AG04450 (cell line): ENCODE data around the gene CEMIP2. TPM values are rescaled to one million over a fixed set of nuclear protein-coding genes. Genes with fewer than 3 reads are reported as not detected.

Experiments used
- CTCF ChIA-PET: fragments of 300-600, 350-600 bp; formaldehyde crosslinking; extraction: SDS; loops from one replicate; lab custom pipeline; 2022; ENCODE audit warnings: antibody characterized with exemption, inconsistent platforms; lab: Charles Lee
- POLR2A ChIA-PET: fragments of 350-600 bp; formaldehyde crosslinking; extraction: SDS; loops from one replicate; lab custom pipeline; 2021; ENCODE audit warnings: antibody characterized with exemption, inconsistent platforms; lab: Yijun Ruan, JAX
- DNase-seq: peaks from one replicate; pipeline ENCODE4 v3.0.0-alpha.2; 2011; ENCODE audit warnings: low read depth, low spot score
- H3K27ac ChIP-seq: one replicate; pipeline ENCODE4 v1.5.1; 2012; ENCODE audit warnings: low read depth, low read length, control low read depth
- H3K27me3 ChIP-seq: one replicate; pipeline ENCODE4 v1.6.0; 2012; ENCODE audit warnings: low read length; ENCODE audit not compliant: control insufficient read depth, insufficient read depth
- H3K4me3 ChIP-seq: 2 replicates; pipeline ENCODE4 v1.5.1; 2011; ENCODE audit warnings: mild to moderate bottlenecking, low read depth, low read length, control low read depth
- H3K9me3 ChIP-seq: 2 replicates; pipeline ENCODE4 v1.5.1; 2012; ENCODE audit warnings: low read length; ENCODE audit not compliant: control insufficient read depth, insufficient read depth
- CTCF ChIP-seq: IDR thresholded peaks from 2 replicates; pipeline ENCODE4 v1.5.1; 2011; ENCODE audit warnings: low read depth, low read length, control low read depth, inconsistent platforms
- polyA plus RNA-seq: library from polyadenylated mRNA; depleted of rRNA; stranded (reverse); fragments of >200 nt; gene quantifications from 2 replicates; pipeline ENCODE4 v1.2.3, GENCODE V29; 2011

The CEMIP2 gene
- polyA plus RNA-seq, 1 experiment, result 54.4 TPM

- TF ChIP-seq CTCF, result no peak
- DNase-seq, result peak; percentile 21
- ChIA-PET POLR2A (interaction anchor here (1.0 to 2.6 kb wide), 3 partner anchors 18 to 1263 kb away, joined by 3 to 7 read pairs (median 3); partner anchors contain the start of gene CEMIP2), CTCF (interaction anchor here (0.8 to 3.5 kb wide), 8 partner anchors 11 to 357 kb away, joined by 3 to 20 read pairs (median 4); no protein-coding TSS in a partner anchor)
- Histone ChIP-seq H3K27me3 (no peaks in the 10 kb centered on the region), H3K27ac (peak overlapping the region; percentile 59), H3K4me3 (no peak overlapping the region), H3K9me3 (no peaks in the 10 kb centered on the region)
Observed at GRCh38 chr9:71681708-71682272, 86.5 kb downstream of the CEMIP2 start.

GRCh38 chr9:71681104-71681707, 87.1 kb downstream of the CEMIP2 start:
- CTCF ChIA-PET, result interaction anchor here (0.8 to 3.5 kb wide), 5 partner anchors 36 to 357 kb away, joined by 3 to 20 read pairs (median 13); no protein-coding TSS in a partner anchor
- Histone ChIP-seq H3K27ac (peak overlapping the region; percentile 68), H3K9me3 (no peaks in the 10 kb centered on the region), H3K4me3 (no peak overlapping the region), H3K27me3 (no peaks in the 10 kb centered on the region)
- POLR2A ChIA-PET, result interaction anchor here (1.0 to 2.6 kb wide), 3 partner anchors 17 to 1262 kb away, joined by 3 to 7 read pairs (median 3); partner anchors contain the start of gene CEMIP2
- DNase-seq, result no peak
- no peak for TF ChIP-seq CTCF

- Histone ChIP-seq H3K27me3 (no peaks in the 10 kb centered on the region), H3K9me3 (no peaks in the 10 kb centered on the region), H3K4me3 (no peak overlapping the region), H3K27ac (peak overlapping the region; percentile 33)
- ChIA-PET CTCF (interaction anchor here (0.9 to 2.9 kb wide), 5 partner anchors 76 to 139 kb away, joined by 3 to 15 read pairs (median 4); no protein-coding TSS in a partner anchor), POLR2A (interaction anchor here (0.5 to 2.6 kb wide), 3 partner anchors 16 to 88 kb away, joined by 3 to 7 read pairs (median 3); partner anchors contain the start of gene CEMIP2)
- no peak for TF ChIP-seq CTCF
- DNase-seq, result no peak
Observed at GRCh38 chr9:71680189-71680980, 87.9 kb downstream of the CEMIP2 start.

- TF ChIP-seq CTCF, result no peak
- CTCF ChIA-PET, result interaction anchor here (1.1 to 1.5 kb wide), 4 partner anchors 11 to 75 kb away, joined by 3 read pairs; no protein-coding TSS in a partner anchor
- POLR2A ChIA-PET, result interaction anchor here (0.7 kb wide), 1 partner anchor 73 kb away, joined by 6 read pairs; no protein-coding TSS in a partner anchor
Observed at GRCh38 chr9:71678999-71679398, 89.3 kb downstream of the CEMIP2 start.

More at GRCh38 chr9:71678999-71679398, 89.3 kb downstream of the CEMIP2 start:
- no peak overlapping the region for H3K4me3 ChIP-seq
- no peak overlapping the region for H3K27ac ChIP-seq
- no peaks in the 10 kb centered on the region for H3K9me3 ChIP-seq
- DNase-seq, result no peak
- H3K27me3 ChIP-seq, result no peaks in the 10 kb centered on the region
